ENCODE data around the gene DVL3.
A peak's percentile ranks its signal among the peaks of the same experiment; 100 is the strongest.

The DVL3 gene

GRCh38 chr3:184176377-184177330 lies 21.5 kb downstream of the DVL3 start:
- DNase-seq: peak; percentile 39

GRCh38 chr3:184177331-184177731 lies 22.2 kb downstream of the DVL3 start:
- DNase-seq: no peak

- DNase-seq: no peak
Observed at GRCh38 chr3:184177767-184178306, 22.7 kb downstream of the DVL3 start.

GRCh38 chr3:184178521-184179138 lies 23.5 kb downstream of the DVL3 start:
- DNase-seq: no peak

- DNase-seq: no peak
Observed at GRCh38 chr3:184180165-184180564, 25.0 kb downstream of the DVL3 start.

GRCh38 chr3:184181596-184181995 lies 26.4 kb downstream of the DVL3 start:
- DNase-seq: no peak

- no peak for DNase-seq
Observed at GRCh38 chr3:184183679-184184078, 28.5 kb downstream of the DVL3 start.

GRCh38 chr3:184184546-184185230 lies 29.5 kb downstream of the DVL3 start:
- DNase-seq: no peak

- DNase-seq: peak; percentile 92
Observed at GRCh38 chr3:184185461-184186183, 30.4 kb downstream of the DVL3 start.

- peak; percentile 82 for DNase-seq
Observed at GRCh38 chr3:184186184-184186901, 31.2 kb downstream of the DVL3 start, which contains the start of gene ABCF3. Gene ABCF3, plus strand, starts transcription at chr3:184186199. Its CDS starts 9 bp downstream, at chr3:184186208.

- no peak for DNase-seq
Observed at GRCh38 chr3:184186902-184187207, 31.7 kb downstream of the DVL3 start.

- DNase-seq: no peak
Observed at GRCh38 chr3:184188080-184188479, 32.9 kb downstream of the DVL3 start.

- no peak for DNase-seq
Observed at GRCh38 chr3:184189421-184189820, 34.2 kb downstream of the DVL3 start.

GRCh38 chr3:184192889-184193288 lies 37.7 kb downstream of the DVL3 start:
- no peak for DNase-seq

GRCh38 chr3:184193991-184194539 lies 38.9 kb downstream of the DVL3 start:
- DNase-seq: no peak

GRCh38 chr3:184196536-184196935 lies 41.4 kb downstream of the DVL3 start:
- no peak for DNase-seq

GRCh38 chr3:184198509-184198908 lies 43.3 kb downstream of the DVL3 start:
- DNase-seq: no peak

GRCh38 chr3:184200825-184201224 lies 45.6 kb downstream of the DVL3 start:
- no peak for DNase-seq

- DNase-seq: no peak
Observed at GRCh38 chr3:184203526-184203925, 48.3 kb downstream of the DVL3 start.

- no peak for DNase-seq
Observed at GRCh38 chr3:184209146-184209923, 54.2 kb downstream of the DVL3 start.

Data from right kidney (tissue), 1 donor.